HG02678 (cell line): ENCODE data around the gene CCDC33.

Experiments used
- ATAC-seq: cut with Tn5 transposase; IDR thresholded peaks from one replicate; pipeline ENCODE4 v1.9.1; 2021; ENCODE audit warnings: mild to moderate bottlenecking, moderate library complexity; ENCODE audit not compliant: unreplicated experiment

Gene CCDC33

GRCh38 chr15:74235962-74236361, at the start of gene CCDC33:
CCDC33 (plus strand) TSS chr15:74236326; CDS start chr15:74236720, 394 bp downstream.
- no peak for ATAC-seq

DNA sequence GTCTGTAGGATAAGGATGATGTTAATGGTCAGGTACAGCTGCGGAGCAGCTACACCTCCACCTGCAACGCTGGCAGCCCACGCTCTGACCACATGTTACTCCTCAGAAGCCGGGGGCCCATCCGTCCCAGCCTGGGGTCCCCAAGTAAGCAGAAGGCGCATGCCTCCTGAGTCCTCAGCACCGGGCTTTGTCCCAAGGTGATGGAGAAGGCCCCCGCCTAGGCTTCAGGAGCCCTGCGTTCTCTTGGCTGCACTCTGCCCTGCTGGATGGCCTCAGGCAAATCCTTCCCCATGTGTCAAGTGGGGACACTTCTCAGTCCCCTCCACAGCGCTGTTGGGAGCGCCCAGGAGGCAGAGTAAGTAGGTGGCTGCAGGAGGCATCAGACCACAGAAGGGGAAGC, 47.9 kb upstream of the CCDC33 start:
- ATAC-seq: no peak

GRCh38 chr15:74191798-74192197, 44.3 kb upstream of the CCDC33 start:
- no peak for ATAC-seq

- no peak for ATAC-seq
Measured at GRCh38 chr15:74192751-74193150, 43.4 kb upstream of the CCDC33 start.

- no peak for ATAC-seq
Measured at GRCh38 chr15:74193299-74193718, 42.8 kb upstream of the CCDC33 start.

DNA sequence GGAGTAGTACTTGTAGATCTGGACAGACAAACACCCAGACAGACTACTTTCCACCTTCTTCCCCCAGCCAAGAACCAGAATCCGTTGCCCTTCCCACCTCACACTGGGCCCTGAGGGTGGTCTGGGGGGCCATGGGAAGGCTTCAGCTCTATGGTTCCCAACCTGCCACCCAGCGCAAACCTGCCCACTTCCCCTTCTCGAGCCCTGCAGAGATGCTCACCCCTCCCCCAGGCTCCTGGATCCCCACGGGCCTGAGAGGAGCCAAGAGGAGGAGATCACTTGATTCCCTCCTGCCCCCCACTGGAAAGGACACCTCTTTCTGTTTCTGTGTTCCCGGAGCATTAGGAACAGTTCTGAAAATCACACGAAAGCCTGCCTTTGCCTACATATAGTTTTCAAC, 42.2 kb upstream of the CCDC33 start:
- no peak for ATAC-seq

DNA sequence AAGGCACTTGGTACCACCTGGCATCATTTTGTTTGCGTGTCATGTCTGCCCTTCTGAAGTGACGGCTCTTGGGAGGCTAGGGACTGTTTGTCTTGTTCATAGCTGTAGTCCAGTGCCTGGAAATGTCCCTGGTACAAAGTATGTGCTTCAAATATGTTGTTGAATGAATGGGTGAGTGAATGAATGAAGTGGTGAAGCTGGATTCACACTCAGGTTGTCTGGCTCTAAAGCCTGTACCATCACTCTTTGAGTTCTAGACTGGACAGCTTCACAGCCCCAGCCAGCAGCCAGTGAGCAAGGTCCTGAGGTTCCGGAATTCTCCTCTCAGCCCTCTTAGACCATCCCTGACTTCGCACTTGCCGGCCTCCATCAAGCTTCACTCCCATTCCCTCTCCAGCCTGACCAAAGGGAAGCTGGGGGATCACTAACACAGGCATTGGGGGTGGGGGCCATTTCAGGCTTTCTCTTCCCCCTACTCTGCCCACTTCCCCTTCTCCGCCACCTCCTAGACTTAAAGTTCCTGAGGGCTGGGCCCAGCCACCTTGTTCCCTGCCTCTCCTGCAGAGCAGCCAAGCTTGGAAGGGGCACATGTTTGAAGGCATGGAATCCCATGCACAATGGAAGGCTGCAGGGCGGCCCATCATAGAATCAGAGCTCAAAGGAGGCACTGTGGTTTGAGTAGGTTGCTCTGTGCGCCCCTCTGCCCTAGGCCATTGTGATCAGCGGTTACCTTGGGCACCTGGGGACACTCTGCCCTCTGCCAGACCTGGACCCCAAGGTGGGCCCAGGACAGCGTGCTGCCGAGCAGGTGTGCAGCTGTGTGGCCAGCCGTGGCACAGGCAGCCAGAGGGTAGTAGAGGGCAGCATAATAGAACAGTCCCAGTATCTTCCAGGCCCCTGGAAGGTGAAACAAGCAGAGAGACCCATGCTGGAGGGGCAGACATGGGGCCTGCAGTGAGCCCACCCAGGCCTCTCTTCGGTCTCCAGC, 41.3 kb upstream of the CCDC33 start:
- no peak for ATAC-seq

- ATAC-seq: no peak
Measured at GRCh38 chr15:74196175-74196574, 40.0 kb upstream of the CCDC33 start.

GRCh38 chr15:74197176-74197965, 38.8 kb upstream of the CCDC33 start:
- ATAC-seq: no peak

DNA sequence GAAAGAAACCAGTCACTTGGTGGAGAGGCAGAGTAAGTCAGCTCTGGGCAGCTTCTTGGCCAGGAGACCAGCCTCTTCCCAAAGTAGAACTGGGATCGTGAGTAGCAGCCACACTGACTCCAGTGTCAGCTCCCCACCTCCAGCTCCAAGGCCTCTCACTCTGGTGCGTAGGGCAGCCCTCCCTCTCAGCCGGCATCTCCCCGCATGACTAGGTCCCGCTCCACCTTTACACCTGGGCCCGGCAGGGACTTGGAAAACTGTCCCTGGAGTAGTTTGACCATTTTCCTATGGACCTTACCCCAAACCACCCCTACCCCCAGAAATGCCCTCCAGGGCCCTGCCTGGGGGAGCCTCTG, 36.9 kb upstream of the CCDC33 start:
- no peak for ATAC-seq

- ATAC-seq: no peak
Measured at GRCh38 chr15:74200412-74200815, 35.7 kb upstream of the CCDC33 start.

DNA sequence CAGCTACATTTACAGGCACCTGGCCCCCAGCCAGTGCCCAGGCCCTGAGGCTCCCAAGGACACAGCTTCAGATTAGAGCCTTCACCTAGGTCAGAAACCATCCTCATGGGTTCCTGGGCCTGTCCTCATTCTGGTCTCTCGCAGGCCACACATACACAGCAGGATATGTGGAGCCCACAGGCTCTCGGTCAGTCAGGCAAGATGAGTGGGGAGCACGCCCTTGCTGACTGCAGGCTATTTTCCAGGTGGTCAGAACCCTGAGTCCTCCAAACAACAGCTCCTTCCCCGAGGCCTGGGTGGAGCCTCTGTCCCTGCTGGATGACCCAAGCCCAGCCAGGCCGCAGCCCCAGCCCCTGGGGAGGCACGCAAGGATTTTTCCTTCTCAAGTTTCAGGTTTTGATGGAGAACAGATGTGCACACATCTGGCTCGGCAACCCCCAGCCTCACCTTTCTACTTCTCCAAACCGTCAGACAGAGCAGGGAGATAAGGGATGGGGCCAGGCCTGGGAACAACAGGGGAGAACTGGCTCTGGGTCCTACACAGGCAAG, 35.2 kb upstream of the CCDC33 start:
- ATAC-seq: no peak

GRCh38 chr15:74201710-74202420, 34.3 kb upstream of the CCDC33 start:
- ATAC-seq: no peak

- ATAC-seq: no peak
Measured at GRCh38 chr15:74202452-74203401, 33.4 kb upstream of the CCDC33 start, which contains the start of gene STRA6. STRA6 (minus strand) TSS chr15:74202787; CDS start chr15:74202267, 520 bp downstream.

- ATAC-seq: no peak
Measured at GRCh38 chr15:74203914-74204431, 32.2 kb upstream of the CCDC33 start.

- no peak for ATAC-seq
Measured at GRCh38 chr15:74205582-74205947, 30.6 kb upstream of the CCDC33 start.

- ATAC-seq: no peak
Measured at GRCh38 chr15:74206801-74207281, 29.3 kb upstream of the CCDC33 start.

- no peak for ATAC-seq
Measured at GRCh38 chr15:74207652-74208440, 28.3 kb upstream of the CCDC33 start.

DNA sequence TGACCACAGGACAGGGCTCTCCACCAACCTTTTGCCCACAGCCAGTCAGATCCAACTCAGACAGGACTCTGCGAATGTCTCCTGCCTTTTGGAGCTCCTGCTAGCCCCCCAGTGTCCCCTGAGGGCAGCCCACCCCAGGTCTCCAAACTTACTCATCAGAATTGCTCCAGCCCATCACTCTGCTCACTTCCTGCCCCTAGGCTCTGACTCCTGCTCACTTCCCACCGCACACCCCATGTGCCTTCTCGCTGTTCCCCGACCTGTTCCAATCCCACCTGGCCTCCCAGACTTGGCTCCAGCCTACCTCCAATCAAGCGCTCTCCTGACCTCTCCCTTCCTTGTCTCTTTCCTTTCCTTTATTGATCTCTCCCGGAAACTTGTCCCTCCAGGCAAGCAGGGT, 27.6 kb upstream of the CCDC33 start:
- no peak for ATAC-seq
